Cardiac fibroblast (primary cell): Measurements from ENCODE around the gene CFAP299.
"Not testable (repeated sequence)": the region's sequence is repeated elsewhere in the genome, so short reads cannot be mapped to it uniquely, and the experiment has no call there.

Source experiments
- DNase-seq, 2 donors: peaks; one replicate each; pipeline versions ENCODE4 v3.0.0 to v3.0.0-alpha.2; 2010; ENCODE audit warnings: low read depth in 2 of 2
- H3K4me3 ChIP-seq, 2 donors: replicated peaks in 1 of 2; 1 replicate in 1 of 2; 2 replicates in 1 of 2; pipeline ENCODE4 v1.5.1; 2011; ENCODE audit warnings: low read depth in 2 of 2, low read length in 2 of 2, mild to moderate bottlenecking in 2 of 2, moderate library complexity in 1 of 2
- TF ChIP-seq, protein P1 (sequence below): IDR thresholded peaks from one replicate; pipeline ENCODE4 v1.5.1; 2011; ENCODE audit warnings: low read depth, mild to moderate bottlenecking, low read length, inconsistent platforms

Gene CFAP299

DNA sequence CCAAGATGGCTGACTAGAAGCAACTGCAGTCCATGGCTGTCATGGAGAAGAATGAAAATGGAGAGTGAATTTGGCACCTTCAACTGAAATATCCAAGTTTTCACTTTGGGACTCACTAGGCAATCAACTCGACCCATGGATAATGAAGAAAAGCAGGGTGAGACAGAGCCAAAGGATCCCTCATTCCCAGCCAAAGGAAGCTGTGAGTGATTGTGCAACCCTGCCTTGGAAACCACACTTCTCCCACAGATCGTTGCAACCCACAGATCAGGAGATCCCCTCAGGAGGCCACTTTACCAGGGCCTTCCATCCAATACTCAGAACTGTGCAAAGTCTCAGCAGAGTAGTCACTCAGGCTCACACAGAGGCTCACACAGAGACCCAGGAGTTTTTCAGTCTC, 4.5 kb downstream of the CFAP299 start:
- peak in 1 of 2 donors; percentile 22 for DNase-seq
- TF ChIP-seq, protein P1, sequence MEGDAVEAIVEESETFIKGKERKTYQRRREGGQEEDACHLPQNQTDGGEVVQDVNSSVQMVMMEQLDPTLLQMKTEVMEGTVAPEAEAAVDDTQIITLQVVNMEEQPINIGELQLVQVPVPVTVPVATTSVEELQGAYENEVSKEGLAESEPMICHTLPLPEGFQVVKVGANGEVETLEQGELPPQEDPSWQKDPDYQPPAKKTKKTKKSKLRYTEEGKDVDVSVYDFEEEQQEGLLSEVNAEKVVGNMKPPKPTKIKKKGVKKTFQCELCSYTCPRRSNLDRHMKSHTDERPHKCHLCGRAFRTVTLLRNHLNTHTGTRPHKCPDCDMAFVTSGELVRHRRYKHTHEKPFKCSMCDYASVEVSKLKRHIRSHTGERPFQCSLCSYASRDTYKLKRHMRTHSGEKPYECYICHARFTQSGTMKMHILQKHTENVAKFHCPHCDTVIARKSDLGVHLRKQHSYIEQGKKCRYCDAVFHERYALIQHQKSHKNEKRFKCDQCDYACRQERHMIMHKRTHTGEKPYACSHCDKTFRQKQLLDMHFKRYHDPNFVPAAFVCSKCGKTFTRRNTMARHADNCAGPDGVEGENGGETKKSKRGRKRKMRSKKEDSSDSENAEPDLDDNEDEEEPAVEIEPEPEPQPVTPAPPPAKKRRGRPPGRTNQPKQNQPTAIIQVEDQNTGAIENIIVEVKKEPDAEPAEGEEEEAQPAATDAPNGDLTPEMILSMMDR = no peak
- H3K4me3 ChIP-seq = no peak overlapping the region

DNA sequence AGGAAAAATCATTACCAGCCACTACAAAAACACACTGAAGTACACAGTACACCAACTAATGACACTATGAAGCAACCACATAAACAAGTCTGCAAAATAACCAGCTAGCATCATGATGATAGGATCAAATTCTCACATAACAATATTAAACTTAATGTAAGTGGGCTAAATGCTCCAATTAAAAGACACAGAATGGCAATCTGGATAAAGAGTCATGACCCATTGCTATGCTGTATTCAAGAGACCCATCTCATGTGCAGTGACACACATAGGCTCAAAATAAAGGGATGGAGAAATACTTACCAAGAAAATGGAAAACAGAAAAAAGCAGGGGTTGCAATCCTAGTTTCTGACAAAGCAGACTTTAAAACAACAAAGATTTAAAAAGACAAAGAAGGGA, 7.2 kb downstream of the CFAP299 start:
- not testable (repeated sequence) for H3K4me3 ChIP-seq, DNase-seq

DNA sequence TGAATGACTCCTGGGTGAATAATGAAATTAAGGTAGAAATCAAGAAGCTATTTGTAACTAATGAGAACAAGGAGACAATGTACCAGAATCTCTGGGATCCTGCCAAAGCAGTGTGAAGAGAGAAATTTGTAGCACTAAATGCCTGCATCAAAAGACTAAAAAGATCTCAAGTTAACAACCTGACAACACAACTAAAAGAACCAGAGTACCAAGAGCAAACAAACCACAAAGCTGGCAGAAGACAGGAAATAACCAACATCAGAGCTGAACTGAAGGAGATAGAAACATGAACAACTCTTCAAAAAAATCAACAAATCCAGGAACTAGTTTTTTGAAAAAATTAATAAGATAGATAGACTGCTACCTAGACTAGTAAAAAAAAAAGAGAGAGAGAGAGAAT, 8.4 kb downstream of the CFAP299 start:
- DNase-seq = no peak
- TF ChIP-seq, protein P1 = no peak

DNA sequence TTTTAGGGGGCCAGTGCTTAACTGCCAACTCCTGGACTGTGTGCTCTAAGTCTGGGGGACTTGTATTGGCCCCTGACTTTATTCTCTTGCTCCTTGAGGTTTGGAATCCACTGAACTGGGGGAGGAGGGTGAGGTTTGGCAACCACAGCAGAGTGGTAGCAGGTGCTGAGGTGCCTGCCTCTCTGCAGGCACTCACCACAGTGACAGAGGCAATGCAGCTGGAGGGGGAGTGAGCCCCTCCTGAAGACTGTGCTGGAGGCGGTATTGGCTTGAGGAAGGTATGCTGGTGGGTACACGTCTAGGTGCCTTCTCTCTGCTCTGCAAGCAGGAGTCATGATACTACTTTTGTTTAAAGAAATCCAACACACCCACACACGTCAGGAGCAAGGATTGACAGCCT, 24.6 kb downstream of the CFAP299 start:
- no peak for DNase-seq
- H3K4me3 ChIP-seq = no peak overlapping the region
- TF ChIP-seq, protein P1 = no peak

More for the DNA sequence above, 8.4 kb downstream of the CFAP299 start:
- no peak overlapping the region for H3K4me3 ChIP-seq

DNA sequence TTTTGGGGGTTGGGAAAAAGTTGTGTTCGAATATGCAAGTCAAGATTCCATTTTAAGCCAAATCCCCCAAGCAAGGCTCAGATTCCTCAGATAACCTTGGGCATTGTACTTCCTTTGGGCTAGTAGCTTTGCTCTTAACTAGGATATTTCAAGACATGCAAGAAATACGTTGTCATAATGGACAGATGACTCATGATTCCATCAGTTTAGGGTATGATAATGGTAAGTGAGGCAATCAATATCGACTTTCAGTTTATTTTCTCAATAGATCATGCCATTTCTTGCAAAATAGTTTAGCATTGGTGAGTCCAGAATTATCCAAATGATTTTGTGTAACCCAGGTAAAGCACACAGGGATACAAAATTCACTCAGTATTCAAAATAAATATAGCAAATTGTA, 25.4 kb downstream of the CFAP299 start:
- TF ChIP-seq, protein P1 = no peak
- no peak overlapping the region for H3K4me3 ChIP-seq
- DNase-seq = peak in 1 of 2 donors; percentile 13

DNA sequence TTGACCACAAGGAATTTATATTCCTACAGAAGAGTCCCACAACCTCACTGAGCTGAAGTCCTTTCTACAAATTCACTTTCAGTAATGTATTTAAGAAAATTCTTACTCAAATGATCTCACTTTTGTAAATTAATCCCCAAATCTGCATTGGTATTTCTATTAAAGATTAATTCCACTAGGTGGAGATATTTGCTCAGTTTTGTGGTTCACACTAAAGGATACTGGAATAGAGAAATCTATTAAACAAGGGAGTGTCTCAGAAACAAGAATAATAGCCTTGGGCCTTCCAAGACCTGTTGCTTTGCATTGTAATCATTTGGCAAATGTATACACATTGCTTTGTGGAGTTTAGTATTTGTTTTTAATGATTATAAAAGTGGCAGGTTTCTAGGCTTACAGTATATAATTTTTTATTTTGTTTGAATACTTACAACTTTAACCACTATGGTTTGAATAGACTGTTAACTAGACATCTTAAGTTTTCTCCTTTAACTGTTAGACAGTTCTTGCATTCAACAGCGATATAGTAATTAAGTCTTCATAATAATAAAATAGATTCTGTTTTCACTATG, 25.9 kb downstream of the CFAP299 start:
- H3K4me3 ChIP-seq = no peak overlapping the region
- TF ChIP-seq, protein P1 = no peak
- peak; percentile 34 to 45 for DNase-seq

DNA sequence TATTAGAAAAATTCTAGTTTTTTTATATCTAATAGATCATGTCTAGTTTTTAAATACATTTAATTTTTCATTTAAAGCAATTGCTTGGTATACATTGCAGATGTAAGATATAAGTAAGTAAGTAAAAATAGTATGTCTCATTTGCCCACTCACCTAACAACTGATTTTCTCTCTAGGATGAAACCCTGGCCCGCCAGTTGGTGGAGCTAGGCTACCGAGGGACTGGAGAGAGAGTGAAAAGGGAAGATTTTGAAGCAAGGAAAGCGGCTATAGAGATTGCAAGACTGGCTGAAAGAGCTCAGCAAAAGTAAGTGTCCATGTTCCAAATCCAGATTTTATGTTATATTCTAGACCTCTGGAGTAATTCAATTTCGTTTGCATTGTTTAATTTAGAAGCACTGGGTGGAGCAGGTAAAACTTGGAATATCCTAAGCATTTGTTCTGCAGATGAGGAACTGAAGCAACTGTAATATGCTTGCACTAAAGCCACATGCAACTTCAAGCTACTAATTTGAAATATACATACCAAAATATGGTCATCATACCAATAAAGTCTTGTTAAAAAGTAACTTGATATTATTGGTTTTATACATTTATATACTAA, 27.1 kb downstream of the CFAP299 start:
- peak; percentile 55 to 59 for DNase-seq
- no peak overlapping the region for H3K4me3 ChIP-seq
- TF ChIP-seq, protein P1 = peak; percentile 71
